Stimulated activated naive CD8-positive, alpha-beta T cell treated with anti-CD3 and anti-CD28 coated beads, Interleukin-15, Interleukin-2, amounts not matched to agents 100 U/mL and 50 U/mL, for 24 hours (primary cell): ENCODE measurements around the gene SNAI1.
"Not testable (repeated sequence)": the region's sequence is repeated elsewhere in the genome, so short reads cannot be mapped to it uniquely, and the experiment has no call there.

ENCODE experiments used
- ATAC-seq: fragments of 150-1000 bp; cut with Tn5 transposase; one replicate; pipeline ENCODE4 v1.10.0; 2021
- DNase-seq: peaks from one replicate; pipeline ENCODE4 v3.0.0; 2021

The SNAI1 gene

GRCh38 chr20:49982346-49983122, at the start of gene SNAI1:
Gene SNAI1 (plus strand): TSS chr20:49982980. CDS start chr20:49983060, 80 bp downstream.
- ATAC-seq = peak; percentile 91
- DNase-seq = peak; percentile 82

- DNase-seq (no peak), ATAC-seq (no peak)
These were observed 47.0 kb upstream of the SNAI1 start for GRCh38 chr20:49935746-49936152.

GRCh38 chr20:49936153-49937026, 46.4 kb upstream of the SNAI1 start, which contains the start of gene RNF114:
Gene RNF114 (plus strand): TSS chr20:49936397. CDS start chr20:49936413, 16 bp downstream.
- peak; percentile 95 for DNase-seq
- peak; percentile 91 for ATAC-seq

GRCh38 chr20:49937027-49937929, 45.5 kb upstream of the SNAI1 start:
- no peak for DNase-seq
- ATAC-seq = no peak

GRCh38 chr20:49938173-49939163, 44.3 kb upstream of the SNAI1 start:
- no peak for ATAC-seq

GRCh38 chr20:49941456-49941855, 41.3 kb upstream of the SNAI1 start:
- ATAC-seq (no peak), DNase-seq (no peak)

More at GRCh38 chr20:49938173-49939163, 44.3 kb upstream of the SNAI1 start:
- DNase-seq = no peak

GRCh38 chr20:49942303-49942702, 40.5 kb upstream of the SNAI1 start:
- ATAC-seq = no peak
- no peak for DNase-seq

- ATAC-seq (no peak), DNase-seq (no peak)
These were observed 39.8 kb upstream of the SNAI1 start for GRCh38 chr20:49942942-49943341.

GRCh38 chr20:49945306-49945700, 37.5 kb upstream of the SNAI1 start:
- DNase-seq = no peak
- ATAC-seq = no peak

GRCh38 chr20:49945701-49946477, 36.9 kb upstream of the SNAI1 start:
- no peak for DNase-seq
- ATAC-seq = no peak

GRCh38 chr20:49948178-49948577, 34.6 kb upstream of the SNAI1 start:
- DNase-seq = no peak

GRCh38 chr20:49948809-49949507, 33.8 kb upstream of the SNAI1 start:
- no peak for DNase-seq
- no peak for ATAC-seq

More at GRCh38 chr20:49948178-49948577, 34.6 kb upstream of the SNAI1 start:
- ATAC-seq = no peak

GRCh38 chr20:49951151-49951550, 31.6 kb upstream of the SNAI1 start:
- no peak for DNase-seq
- peak; percentile 79 for ATAC-seq

- DNase-seq (no peak), ATAC-seq (no peak)
These were observed 27.6 kb upstream of the SNAI1 start for GRCh38 chr20:49955167-49955566.

GRCh38 chr20:49955830-49956396, 26.9 kb upstream of the SNAI1 start:
- ATAC-seq = not testable (repeated sequence)

GRCh38 chr20:49956689-49957088, 26.1 kb upstream of the SNAI1 start:
- DNase-seq (no peak), ATAC-seq (no peak)

More at GRCh38 chr20:49955830-49956396, 26.9 kb upstream of the SNAI1 start:
- not testable (repeated sequence) for DNase-seq

- ATAC-seq = peak; percentile 44
- DNase-seq = not testable (repeated sequence)
These were observed 25.5 kb upstream of the SNAI1 start for GRCh38 chr20:49957089-49957938.

GRCh38 chr20:49961413-49961812, 21.4 kb upstream of the SNAI1 start:
- DNase-seq (no peak), ATAC-seq (no peak)
